Coronary artery (tissue), 2 donors: Measurements from ENCODE around the gene FSTL4.

ENCODE experiments used
- DNase-seq: peaks from one replicate; pipeline ENCODE4 v3.0.0-alpha.2; 2017; ENCODE audit warnings: low spot score
- H3K27ac ChIP-seq, 2 donors: fragments of 200-600 bp; sonication (generic); one replicate each; pipeline ENCODE4 v1.5.1; 2016 to 2019
- H3K4me3 ChIP-seq: fragments of 200-600 bp; sonication (generic); 2 replicates; pipeline ENCODE4 v1.5.1; 2016; ENCODE audit warnings: mild to moderate bottlenecking, moderate library complexity
- TF ChIP-seq, protein P1 (sequence below): fragments of 200-600 bp; sonication (generic); IDR thresholded peaks from one replicate; pipeline ENCODE4 v1.5.1; 2019; ENCODE audit warnings: antibody characterized with exemption

FSTL4 gene

DNA sequence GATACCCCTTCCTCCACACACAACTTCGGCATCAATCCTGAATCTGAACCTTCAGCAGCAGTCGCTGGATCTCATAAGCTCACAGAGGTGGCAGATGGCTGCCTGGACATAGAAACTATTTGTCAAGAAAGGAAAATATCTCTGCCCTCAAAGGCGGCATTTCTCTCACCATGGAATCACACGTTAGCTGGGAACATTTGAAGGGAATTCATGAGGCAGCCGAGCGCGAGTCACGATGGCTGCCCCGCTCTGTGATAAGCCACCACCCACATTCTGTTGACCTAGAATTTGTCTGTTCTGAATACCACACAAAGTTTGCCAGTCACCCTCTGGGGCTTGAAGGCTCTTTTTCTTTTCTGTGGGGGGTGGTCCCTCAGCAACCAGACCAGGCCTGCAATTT lies 157.9 kb downstream of the FSTL4 start:
- DNase-seq, result peak; percentile 17
- no peak overlapping the region for H3K27ac ChIP-seq
- no peak overlapping the region for H3K4me3 ChIP-seq
- TF ChIP-seq, protein P1, sequence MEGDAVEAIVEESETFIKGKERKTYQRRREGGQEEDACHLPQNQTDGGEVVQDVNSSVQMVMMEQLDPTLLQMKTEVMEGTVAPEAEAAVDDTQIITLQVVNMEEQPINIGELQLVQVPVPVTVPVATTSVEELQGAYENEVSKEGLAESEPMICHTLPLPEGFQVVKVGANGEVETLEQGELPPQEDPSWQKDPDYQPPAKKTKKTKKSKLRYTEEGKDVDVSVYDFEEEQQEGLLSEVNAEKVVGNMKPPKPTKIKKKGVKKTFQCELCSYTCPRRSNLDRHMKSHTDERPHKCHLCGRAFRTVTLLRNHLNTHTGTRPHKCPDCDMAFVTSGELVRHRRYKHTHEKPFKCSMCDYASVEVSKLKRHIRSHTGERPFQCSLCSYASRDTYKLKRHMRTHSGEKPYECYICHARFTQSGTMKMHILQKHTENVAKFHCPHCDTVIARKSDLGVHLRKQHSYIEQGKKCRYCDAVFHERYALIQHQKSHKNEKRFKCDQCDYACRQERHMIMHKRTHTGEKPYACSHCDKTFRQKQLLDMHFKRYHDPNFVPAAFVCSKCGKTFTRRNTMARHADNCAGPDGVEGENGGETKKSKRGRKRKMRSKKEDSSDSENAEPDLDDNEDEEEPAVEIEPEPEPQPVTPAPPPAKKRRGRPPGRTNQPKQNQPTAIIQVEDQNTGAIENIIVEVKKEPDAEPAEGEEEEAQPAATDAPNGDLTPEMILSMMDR, result no peak

DNA sequence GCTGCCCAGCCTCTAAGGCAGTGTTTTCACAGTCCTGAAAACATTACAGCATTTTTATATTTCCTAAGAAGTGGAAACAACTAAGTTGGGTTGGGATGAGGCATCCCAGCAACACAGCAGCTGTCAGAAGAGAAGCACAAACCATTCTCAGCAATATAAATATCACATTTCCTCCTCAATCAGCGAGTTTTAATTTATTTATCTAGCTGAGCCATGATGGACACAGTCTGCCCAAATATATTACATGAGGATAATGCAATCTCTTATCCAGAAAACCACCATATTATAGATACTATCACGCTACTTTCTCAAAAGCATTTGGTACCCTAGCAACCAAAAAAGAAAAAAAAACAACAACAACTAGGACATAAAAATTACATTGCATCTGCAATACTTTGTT lies 158.5 kb downstream of the FSTL4 start:
- no peak overlapping the region for H3K27ac ChIP-seq
- DNase-seq, result no peak
- TF ChIP-seq, protein P1, result no peak
- no peak overlapping the region for H3K4me3 ChIP-seq

DNA sequence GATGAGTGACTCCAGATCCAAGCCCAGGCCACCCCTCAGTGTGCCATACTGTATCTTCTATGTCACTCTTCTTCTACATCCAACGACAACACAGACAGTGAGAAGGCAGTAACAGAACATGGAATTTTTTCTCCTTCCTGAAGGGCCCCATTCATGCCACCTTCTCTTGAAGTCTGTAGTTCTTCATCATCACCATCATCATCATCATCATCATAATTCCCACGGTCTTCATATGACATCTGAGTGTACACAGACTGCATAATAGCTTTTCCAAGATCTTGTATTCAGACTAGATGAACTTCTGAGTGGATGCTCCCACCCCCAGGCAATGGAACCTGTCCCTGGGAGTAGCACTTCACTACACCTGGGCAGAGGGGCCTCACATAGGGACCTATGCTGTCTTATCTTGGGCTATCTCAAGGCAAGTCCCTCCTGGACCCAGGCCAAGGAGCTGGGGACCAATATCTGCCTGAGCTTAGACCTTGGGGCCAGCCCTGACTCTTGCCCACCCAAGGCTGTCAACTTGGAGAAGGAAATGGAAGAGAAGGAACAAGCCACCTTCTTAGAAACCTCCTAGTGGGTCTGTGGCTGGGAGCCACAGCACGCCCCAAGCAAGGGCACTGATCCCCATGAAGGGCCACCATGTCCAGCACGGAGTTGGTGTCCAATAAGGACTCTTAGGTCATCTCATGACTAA lies 159.1 kb downstream of the FSTL4 start:
- TF ChIP-seq, protein P1, result no peak
- DNase-seq, result peak; percentile 45
- no peak overlapping the region for H3K4me3 ChIP-seq
- H3K27ac ChIP-seq, result no peak overlapping the region

DNA sequence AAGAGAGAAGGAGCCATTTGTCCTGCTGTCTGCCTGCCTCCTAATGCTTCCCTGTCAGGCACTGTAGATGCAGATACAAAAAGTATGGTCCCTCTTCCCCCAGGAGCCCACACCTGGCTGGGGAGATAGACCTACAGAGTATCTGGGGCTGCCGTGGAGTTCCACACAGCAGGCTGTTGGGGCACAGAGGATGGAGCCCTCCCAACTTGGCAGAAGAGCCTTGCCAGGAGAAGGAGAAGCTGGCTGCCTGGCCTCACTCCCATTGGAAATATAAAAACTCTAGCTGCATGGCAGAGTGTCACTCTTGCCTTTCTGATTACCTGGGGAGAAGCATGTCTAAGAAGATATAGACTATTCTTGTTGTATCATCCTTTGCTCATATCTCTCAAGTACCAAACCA lies 160.4 kb downstream of the FSTL4 start:
- peak; percentile 38 for DNase-seq
- TF ChIP-seq, protein P1, result no peak
- Histone ChIP-seq H3K4me3 (no peak overlapping the region), H3K27ac (no peak overlapping the region)

DNA sequence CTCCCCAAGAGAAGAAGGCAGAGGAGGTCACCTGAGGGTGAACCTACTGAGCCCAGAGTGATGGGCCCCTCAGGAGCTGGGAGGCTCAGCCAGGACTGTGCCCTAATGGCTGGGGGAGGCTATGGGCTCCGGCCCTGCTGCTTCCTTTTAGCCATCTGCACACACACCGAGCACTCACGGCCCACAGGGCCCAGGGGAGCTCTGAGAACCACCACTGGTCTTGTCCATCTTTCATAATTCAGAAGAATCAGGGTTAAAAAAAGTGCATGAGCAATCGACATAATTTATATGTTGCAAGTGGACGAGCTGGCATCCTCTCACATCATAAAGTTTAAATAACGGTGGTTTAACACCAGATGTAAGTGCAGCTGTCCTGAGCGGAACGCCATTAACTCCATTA lies 162.1 kb downstream of the FSTL4 start:
- H3K4me3 ChIP-seq, result no peak overlapping the region
- H3K27ac ChIP-seq, result no peak overlapping the region
- peak; percentile 52 for DNase-seq
- TF ChIP-seq, protein P1, result no peak

DNA sequence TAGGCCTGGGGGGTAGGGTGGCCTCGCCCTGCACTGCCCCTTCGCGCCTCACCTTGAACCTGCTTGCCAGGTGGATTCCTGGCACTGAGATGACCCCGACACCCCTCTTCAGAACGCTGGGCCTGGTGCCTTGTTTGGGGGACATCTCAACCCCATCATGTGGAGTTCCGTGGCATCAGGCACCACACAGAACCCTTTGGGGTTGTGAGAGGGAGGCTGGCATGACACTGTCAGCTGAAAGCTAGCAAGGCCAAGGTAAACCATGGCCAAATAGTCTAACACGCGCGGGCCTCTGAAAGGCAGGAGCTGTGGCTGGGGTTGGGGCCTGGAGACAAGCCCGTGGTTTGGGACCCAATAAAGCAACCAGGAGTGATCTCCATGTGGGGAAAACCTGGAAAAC lies 163.2 kb downstream of the FSTL4 start:
- DNase-seq, result peak; percentile 60
- TF ChIP-seq, protein P1, result no peak
- Histone ChIP-seq H3K4me3 (no peak overlapping the region), H3K27ac (no peak overlapping the region)

DNA sequence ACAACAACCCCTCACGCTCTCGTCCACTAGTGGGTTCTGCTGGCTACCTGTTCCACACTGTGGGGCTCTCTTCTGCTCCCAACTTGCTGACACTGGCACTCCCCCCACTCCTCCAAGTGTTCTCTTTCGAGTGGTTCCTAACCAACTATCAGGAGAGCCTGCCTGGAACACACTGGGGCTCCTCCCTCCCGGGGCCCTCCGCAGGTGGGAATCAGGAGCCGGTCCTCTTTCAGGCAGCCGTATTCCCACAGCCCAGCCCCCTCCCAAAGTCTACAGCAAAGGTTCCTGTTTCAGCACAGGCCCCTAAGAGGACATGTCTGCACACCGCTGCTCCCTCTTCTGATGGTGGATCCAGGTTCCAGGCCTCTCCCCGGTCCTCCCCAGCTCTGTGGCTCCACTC lies 165.9 kb downstream of the FSTL4 start:
- TF ChIP-seq, protein P1, result no peak

More for the DNA sequence above, 165.9 kb downstream of the FSTL4 start:
- no peak overlapping the region for H3K27ac ChIP-seq
- DNase-seq, result peak; percentile 16
- no peak overlapping the region for H3K4me3 ChIP-seq
